Skeletal muscle tissue (tissue), 4 donors: Measurements from ENCODE around the gene SPRR5. TPM values are rescaled to one million over a fixed set of nuclear protein-coding genes. Genes with fewer than 3 reads are reported as not detected.

Experiments
- H3K27ac ChIP-seq: one replicate; pipeline ENCODE4 v1.7.0; 2013; ENCODE audit warnings: mild to moderate bottlenecking, low read depth, low read length, inconsistent platforms
- H3K27me3 ChIP-seq, 3 donors: one replicate each; pipeline ENCODE4 v1.7.0; 2013; ENCODE audit warnings: low read length in 3 of 3; ENCODE audit not compliant: control insufficient read depth in 3 of 3, insufficient read depth in 3 of 3
- H3K36me3 ChIP-seq, 3 donors: one replicate each; pipeline ENCODE4 v1.7.0; 2013; ENCODE audit warnings: low read length in 3 of 3; ENCODE audit not compliant: control insufficient read depth in 3 of 3, insufficient read depth in 3 of 3
- H3K4me1 ChIP-seq, 3 donors: one replicate each; pipeline ENCODE4 v1.7.0; 2013; ENCODE audit warnings: low read length in 3 of 3, mild to moderate bottlenecking in 3 of 3; ENCODE audit not compliant: control insufficient read depth in 3 of 3, insufficient read depth in 3 of 3
- H3K4me3 ChIP-seq, 3 donors: one replicate each; pipeline ENCODE4 v1.7.0; 2013; ENCODE audit warnings: low read length in 3 of 3
- H3K9ac ChIP-seq, 3 donors: one replicate each; pipeline ENCODE4 v1.7.0; 2013; ENCODE audit warnings: low read length in 3 of 3, mild to moderate bottlenecking in 3 of 3, moderate library complexity in 2 of 3, low read depth in 1 of 3
- H3K9me3 ChIP-seq, 3 donors: one replicate each; pipeline ENCODE4 v1.7.0; 2013; ENCODE audit warnings: low read length in 3 of 3; ENCODE audit not compliant: control insufficient read depth in 3 of 3
- total RNA-seq: library from RNA; depleted of rRNA; stranded (reverse); fragments of >200 nt; gene quantifications from one replicate; pipeline ENCODE4 v1.2.3, GENCODE V29; 2014
- donor health status: Osteomylitis.

Gene SPRR5, protein sequence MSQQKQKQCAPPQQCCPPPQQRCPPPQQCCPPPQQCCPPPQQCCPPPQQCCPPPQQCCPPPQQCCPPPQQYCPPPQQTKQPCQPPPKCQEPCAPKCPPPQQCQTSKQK
- not detected for total RNA-seq

- peaks cover 0 to 2% (median 0%) of the 10 kb centered on the region in 3 donors for H3K9me3 ChIP-seq
- H3K4me1 ChIP-seq = no peaks in the 10 kb centered on the region
- H3K27ac ChIP-seq = no peak within 1 kb of the TSS
- no peaks in the 10 kb centered on the region for H3K36me3 ChIP-seq
- no peak within 1 kb of the TSS for H3K9ac ChIP-seq
- H3K27me3 ChIP-seq = no peaks in the 10 kb centered on the region
- no peak within 1 kb of the TSS for H3K4me3 ChIP-seq
Measured at GRCh38 chr1:152946651-152947256, at the start of gene SPRR5. Gene SPRR5, plus strand, starts transcription at chr1:152947206. Its CDS starts 1,349 bp downstream, at chr1:152948555.

- Histone ChIP-seq H3K9ac (no peak overlapping the region), H3K9me3 (no peaks in the 10 kb centered on the region), H3K36me3 (no peaks in the 10 kb centered on the region), H3K27me3 (peaks cover 0 to 3% (median 0%) of the 10 kb centered on the region in 3 donors), H3K27ac (no peak overlapping the region), H3K4me1 (no peaks in the 10 kb centered on the region), H3K4me3 (no peak overlapping the region)
Measured at GRCh38 chr1:152899027-152899426, 48.0 kb upstream of the SPRR5 start.

- no peak overlapping the region for H3K9ac ChIP-seq
- H3K4me1 ChIP-seq = no peaks in the 10 kb centered on the region
- no peaks in the 10 kb centered on the region for H3K9me3 ChIP-seq
- H3K36me3 ChIP-seq = no peaks in the 10 kb centered on the region
- no peak overlapping the region for H3K4me3 ChIP-seq
- H3K27me3 ChIP-seq = peaks cover 0 to 3% (median 0%) of the 10 kb centered on the region in 3 donors
- H3K27ac ChIP-seq = no peak overlapping the region
Measured at GRCh38 chr1:152899883-152900282, 47.1 kb upstream of the SPRR5 start.

DNA sequence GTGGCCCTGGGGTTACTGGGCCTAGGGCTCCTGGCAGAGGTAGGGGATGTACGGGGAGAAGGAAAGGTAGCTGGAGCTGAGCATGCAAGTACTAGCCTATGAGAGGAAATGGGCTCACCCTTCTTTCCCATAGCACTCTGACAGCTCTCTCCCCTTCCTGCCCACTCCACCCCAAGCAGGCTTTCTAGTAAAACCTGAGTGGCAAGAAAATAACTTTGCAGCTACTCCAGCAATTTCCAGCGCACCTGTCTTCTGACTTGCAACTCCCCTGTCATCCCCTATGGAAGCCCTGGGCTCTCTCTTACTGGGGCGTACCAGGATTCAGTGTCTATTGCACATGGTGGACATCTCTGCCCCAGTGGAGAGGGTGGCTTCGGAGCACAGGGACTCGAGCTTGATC, 45.4 kb upstream of the SPRR5 start:
- Histone ChIP-seq H3K36me3 (no peaks in the 10 kb centered on the region), H3K4me1 (no peaks in the 10 kb centered on the region), H3K9ac (no peak overlapping the region), H3K4me3 (no peak overlapping the region), H3K27me3 (peaks cover 0 to 3% (median 2%) of the 10 kb centered on the region in 3 donors), H3K27ac (no peak overlapping the region), H3K9me3 (no peaks in the 10 kb centered on the region)

DNA sequence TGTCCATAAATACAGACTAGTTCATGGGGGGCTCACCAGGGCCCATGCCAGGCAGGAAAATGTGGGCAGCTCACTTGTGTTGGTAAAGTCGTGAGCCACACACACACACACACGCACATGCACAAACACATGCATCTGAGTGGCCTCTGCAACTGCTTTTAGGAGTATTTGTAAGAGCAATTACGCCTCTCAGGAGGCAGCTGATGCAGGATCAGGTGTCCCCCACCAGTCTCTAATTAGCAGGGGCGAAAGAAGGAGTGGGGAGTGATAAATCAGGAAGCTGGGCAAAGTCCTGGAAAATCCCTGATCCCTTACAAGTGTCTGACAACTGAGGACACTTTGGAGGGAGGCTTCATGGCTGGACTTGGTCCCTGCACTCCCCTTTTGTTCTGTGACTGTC, 44.4 kb upstream of the SPRR5 start:
- no peaks in the 10 kb centered on the region for H3K36me3 ChIP-seq
- no peak overlapping the region for H3K27ac ChIP-seq
- H3K4me3 ChIP-seq = no peak overlapping the region
- H3K9me3 ChIP-seq = no peaks in the 10 kb centered on the region
- H3K4me1 ChIP-seq = no peaks in the 10 kb centered on the region
- H3K9ac ChIP-seq = no peak overlapping the region
- H3K27me3 ChIP-seq = peaks cover 0 to 3% (median 2%) of the 10 kb centered on the region in 3 donors

- H3K36me3 ChIP-seq = no peaks in the 10 kb centered on the region
- H3K27ac ChIP-seq = no peak overlapping the region
- peaks cover 0 to 5% (median 3%) of the 10 kb centered on the region in 3 donors for H3K27me3 ChIP-seq
- H3K4me3 ChIP-seq = no peak overlapping the region
- H3K4me1 ChIP-seq = no peaks in the 10 kb centered on the region
- peaks cover 0 to 2% (median 2%) of the 10 kb centered on the region in 3 donors for H3K9me3 ChIP-seq
- H3K9ac ChIP-seq = no peak overlapping the region
Measured at GRCh38 chr1:152904688-152905440, 42.1 kb upstream of the SPRR5 start.

DNA sequence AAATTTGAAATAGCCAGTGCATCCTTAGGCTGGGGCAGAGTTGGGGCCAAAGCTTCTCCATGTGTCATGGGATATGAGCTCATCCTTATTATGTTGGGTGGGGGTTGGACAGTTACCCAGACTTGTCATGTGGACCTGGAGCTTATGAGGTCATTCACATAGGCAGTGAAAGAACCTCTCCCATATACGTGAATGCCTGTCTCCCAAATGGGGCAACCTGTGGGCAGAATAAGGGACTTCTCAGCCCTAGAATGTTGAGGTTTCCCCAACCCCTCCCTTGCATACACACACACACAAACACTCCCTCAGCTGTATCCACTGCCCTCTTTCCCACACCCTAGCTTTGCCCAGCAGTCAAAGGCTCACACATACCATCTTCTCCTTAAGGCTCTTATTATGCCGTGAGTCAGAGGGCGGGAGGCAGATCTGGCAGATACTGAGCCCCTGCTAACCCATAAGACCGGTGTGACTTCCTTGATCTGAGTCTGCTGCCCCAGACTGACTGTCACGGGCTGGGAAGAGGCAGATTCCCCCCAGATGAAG, 40.9 kb upstream of the SPRR5 start:
- peaks cover 0 to 5% (median 3%) of the 10 kb centered on the region in 3 donors for H3K27me3 ChIP-seq
- no peaks in the 10 kb centered on the region for H3K36me3 ChIP-seq
- H3K4me3 ChIP-seq = no peak overlapping the region
- H3K9me3 ChIP-seq = peaks cover 0 to 3% (median 2%) of the 10 kb centered on the region in 3 donors
- H3K4me1 ChIP-seq = no peaks in the 10 kb centered on the region
- no peak overlapping the region for H3K9ac ChIP-seq
- H3K27ac ChIP-seq = no peak overlapping the region

GRCh38 chr1:152907686-152908601, 39.1 kb upstream of the SPRR5 start, which contains the start of gene IVL:
Gene IVL, plus strand, starts transcription at chr1:152908546. Its CDS starts 1,252 bp downstream, at chr1:152909798.
- Histone ChIP-seq H3K36me3 (no peaks in the 10 kb centered on the region), H3K27me3 (peaks cover 0 to 5% (median 0%) of the 10 kb centered on the region in 3 donors), H3K9ac (no peak within 1 kb of the TSS), H3K4me3 (no peak within 1 kb of the TSS), H3K9me3 (peaks cover 0 to 3% (median 2%) of the 10 kb centered on the region in 3 donors), H3K4me1 (no peaks in the 10 kb centered on the region), H3K27ac (no peak within 1 kb of the TSS)

GRCh38 chr1:152909206-152909605, 37.8 kb upstream of the SPRR5 start:
- Histone ChIP-seq H3K4me1 (no peaks in the 10 kb centered on the region), H3K27me3 (peaks cover 0 to 5% (median 0%) of the 10 kb centered on the region in 3 donors), H3K4me3 (no peak overlapping the region), H3K9me3 (peaks cover 0 to 3% (median 2%) of the 10 kb centered on the region in 3 donors), H3K9ac (no peak overlapping the region), H3K27ac (no peak overlapping the region), H3K36me3 (no peaks in the 10 kb centered on the region)
